Activated CD8-positive, alpha-beta T cell treated with anti-CD3 and anti-CD28 coated beads, Interleukin-2, amount 10 ng/mL, durations not matched to agents 7 days and 5 days (primary cell): ENCODE data around the gene SEMA3A. TPM values are rescaled to one million over a fixed set of nuclear protein-coding genes. Genes with fewer than 3 reads are reported as not detected.

Experiments
- ATAC-seq: fragments of 150-1000 bp; cut with Tn5 transposase; one replicate; pipeline ENCODE4 v1.10.0; 2021; ENCODE audit warnings: moderate library complexity
- CTCF ChIA-PET: fragments of 350-600 bp; sonication (Branson Sonifier 250); formaldehyde crosslinking; loops from one replicate; lab custom pipeline; 2021; ENCODE audit warnings: antibody characterized with exemption; lab: Charles Lee
- POLR2A ChIA-PET: fragments of 350-600 bp; sonication (Branson Sonifier 250); formaldehyde crosslinking; loops from one replicate; lab custom pipeline; 2021; ENCODE audit warnings: antibody characterized with exemption; lab: Charles Lee
- DNase-seq: peaks from one replicate; pipeline ENCODE4 v3.0.0-alpha.2; 2020
- H3K27ac Mint-ChIP-seq: one replicate; pipeline ENCODE4 v1.8.0; 2021; ENCODE audit warnings: mild to moderate bottlenecking, mixed read lengths
- H3K27me3 Mint-ChIP-seq: one replicate; pipeline ENCODE4 v1.8.0; 2021; ENCODE audit warnings: low read depth, mixed read lengths
- H3K36me3 Mint-ChIP-seq: one replicate; pipeline ENCODE4 v1.8.0; 2021; ENCODE audit warnings: low read depth, mixed read lengths
- H3K4me1 Mint-ChIP-seq: one replicate; pipeline ENCODE4 v1.8.0; 2021; ENCODE audit warnings: low read depth, mixed read lengths
- H3K4me3 Mint-ChIP-seq: one replicate; pipeline ENCODE4 v1.8.0; 2021; ENCODE audit warnings: mild to moderate bottlenecking, mixed read lengths
- H3K9me3 Mint-ChIP-seq: one replicate; pipeline ENCODE4 v1.8.0; 2022; ENCODE audit warnings: mixed read lengths; ENCODE audit not compliant: insufficient read depth
- total RNA-seq, 2 experiments: library from RNA; stranded (reverse); gene quantifications; one replicate each; pipeline ENCODE4 v1.2.3, GENCODE V29; 2021

Gene SEMA3A
- total RNA-seq, 2 experiments from 2014 or later: 1.9 to 2.0 TPM

DNA sequence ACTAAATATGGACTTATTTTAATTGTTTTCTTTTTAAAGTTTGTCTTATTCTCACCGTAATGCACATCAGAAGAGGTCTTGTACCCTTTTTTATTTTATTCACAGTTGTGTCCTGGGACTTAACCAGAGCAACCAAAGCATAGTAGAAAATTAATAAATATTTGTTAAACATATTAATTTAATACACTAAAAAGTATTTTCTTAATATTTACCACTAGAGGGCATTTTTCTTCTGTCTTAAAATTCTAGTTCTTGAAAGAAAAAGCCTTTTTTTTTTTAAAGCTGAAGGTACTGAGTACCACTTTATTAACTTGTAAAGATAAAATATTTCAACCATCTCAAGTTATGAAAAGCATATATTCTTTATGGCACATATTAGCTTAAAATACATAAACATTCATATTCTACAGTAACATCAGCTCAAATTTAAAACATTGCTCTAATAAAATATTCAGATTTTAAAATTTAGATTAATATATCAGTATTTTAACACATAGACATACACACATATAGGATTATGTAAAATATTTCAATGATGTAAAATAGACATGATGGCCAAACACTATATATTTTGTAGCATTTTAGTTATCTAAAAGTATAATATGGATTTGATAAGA, 260.4 kb downstream of the SEMA3A start:
- Mint-ChIP-seq H3K27me3 (no peaks in the 10 kb centered on the region), H3K4me3 (no peak overlapping the region), H3K9me3 (no peaks in the 10 kb centered on the region), H3K36me3 (no peaks in the 10 kb centered on the region), H3K27ac (no peak overlapping the region), H3K4me1 (no peaks in the 10 kb centered on the region)
- no peak for ATAC-seq
- ChIA-PET POLR2A (no interaction called here), CTCF (no interaction called here)
- DNase-seq: no peak

DNA sequence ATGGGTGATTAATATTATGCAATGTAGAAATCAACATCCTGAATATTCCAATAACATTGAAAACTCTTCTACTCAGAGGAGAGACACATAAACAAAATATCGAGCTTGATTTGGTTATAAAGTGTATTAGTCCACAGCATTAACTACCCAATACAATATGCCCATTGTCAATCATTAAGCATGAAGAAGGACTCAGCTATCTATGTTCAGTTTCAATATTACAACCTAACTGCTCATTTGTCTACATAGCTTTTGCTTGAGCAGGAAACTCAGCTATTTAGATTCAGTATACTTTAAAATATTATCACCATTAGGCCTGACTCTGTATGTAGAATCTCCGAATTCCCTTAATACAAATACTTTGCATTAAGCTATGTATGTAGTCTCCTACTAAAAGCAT, 262.6 kb downstream of the SEMA3A start:
- H3K4me1 Mint-ChIP-seq: no peaks in the 10 kb centered on the region
- H3K27ac Mint-ChIP-seq: no peak overlapping the region
- H3K9me3 Mint-ChIP-seq: no peaks in the 10 kb centered on the region
- H3K4me3 Mint-ChIP-seq: no peak overlapping the region
- DNase-seq (no peak), ATAC-seq (no peak)
- ChIA-PET POLR2A (no interaction called here), CTCF (no interaction called here)
- H3K27me3 Mint-ChIP-seq: no peaks in the 10 kb centered on the region
- no peaks in the 10 kb centered on the region for H3K36me3 Mint-ChIP-seq

DNA sequence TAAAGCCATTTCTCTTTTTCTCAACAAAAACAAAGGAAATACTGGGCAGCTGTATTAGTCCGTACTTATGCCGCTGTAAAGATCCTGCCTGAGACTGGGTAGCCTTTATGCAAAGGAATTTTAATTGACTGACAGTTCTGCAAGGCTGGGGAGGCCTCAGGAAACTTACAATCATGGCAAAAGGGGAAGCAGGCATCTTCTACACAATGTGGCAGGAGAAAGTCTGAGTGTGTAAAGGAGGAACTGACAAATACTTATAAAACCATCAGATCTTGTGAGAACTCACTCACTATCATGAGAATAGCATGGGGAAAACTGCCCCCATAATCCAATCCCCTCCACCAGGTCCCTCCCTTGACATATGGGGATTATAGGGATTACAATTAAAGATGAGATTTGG, 264.3 kb downstream of the SEMA3A start:
- no peak overlapping the region for H3K27ac Mint-ChIP-seq
- POLR2A ChIA-PET: no interaction called here

DNA sequence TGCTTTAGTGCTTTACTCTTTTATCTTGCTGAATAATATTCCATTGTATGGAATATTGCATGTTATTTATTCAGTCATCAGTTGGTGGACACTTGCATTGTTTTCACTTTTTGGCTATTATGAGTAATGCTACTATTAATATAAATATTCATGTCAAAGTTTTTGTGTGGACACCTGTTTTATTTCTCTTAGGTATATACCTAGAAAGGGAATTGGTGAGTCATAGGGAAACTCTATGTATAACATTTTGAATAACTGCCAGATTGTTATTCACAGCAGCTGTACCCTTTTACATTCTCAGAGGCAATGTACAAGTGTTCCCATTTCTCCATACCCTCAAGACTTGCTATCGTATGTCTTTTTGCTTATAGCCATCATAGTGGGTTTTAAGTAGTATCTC, 268.7 kb downstream of the SEMA3A start:
- Mint-ChIP-seq H3K27me3 (no peaks in the 10 kb centered on the region), H3K4me1 (no peaks in the 10 kb centered on the region), H3K9me3 (no peaks in the 10 kb centered on the region), H3K4me3 (no peak overlapping the region), H3K36me3 (no peaks in the 10 kb centered on the region), H3K27ac (no peak overlapping the region)
- POLR2A ChIA-PET: no interaction called here
- CTCF ChIA-PET: no interaction called here
- ATAC-seq (no peak), DNase-seq (no peak)

More for the DNA sequence above, 264.3 kb downstream of the SEMA3A start:
- CTCF ChIA-PET: no interaction called here
- no peaks in the 10 kb centered on the region for H3K36me3 Mint-ChIP-seq
- no peak overlapping the region for H3K4me3 Mint-ChIP-seq
- ATAC-seq: no peak
- H3K4me1 Mint-ChIP-seq: no peaks in the 10 kb centered on the region
- no peak for DNase-seq
- no peaks in the 10 kb centered on the region for H3K27me3 Mint-ChIP-seq
- no peaks in the 10 kb centered on the region for H3K9me3 Mint-ChIP-seq

DNA sequence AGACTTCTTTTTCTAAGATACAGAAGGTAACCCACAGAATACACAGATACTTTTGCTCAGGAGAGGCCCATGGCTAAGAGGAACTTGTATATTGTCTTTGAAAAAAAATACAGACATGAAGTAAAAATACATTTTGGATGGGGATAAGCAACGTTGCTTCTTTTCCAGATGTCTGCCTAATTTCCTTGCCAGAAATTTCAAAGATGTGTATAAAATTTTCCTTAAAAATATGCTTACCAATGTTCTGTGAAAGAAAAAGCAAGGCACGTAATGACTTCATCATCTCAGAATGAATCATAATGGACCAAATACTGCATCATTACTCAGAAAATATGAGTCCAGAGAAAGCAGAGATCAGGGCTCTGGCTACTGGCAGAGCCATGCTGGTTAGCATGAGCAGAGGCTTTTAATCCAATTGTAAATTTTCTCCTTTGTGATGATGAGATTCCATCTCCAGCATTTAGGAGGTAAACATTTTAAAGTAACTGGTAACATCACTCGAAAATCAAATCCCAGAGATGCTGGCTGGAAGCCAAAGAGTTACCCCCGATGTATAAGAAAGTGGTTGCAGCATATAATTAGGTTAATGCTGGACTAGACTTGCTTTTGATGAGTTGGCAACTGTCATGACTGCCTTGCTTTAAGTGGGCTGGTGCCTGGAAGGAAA, 272.5 kb downstream of the SEMA3A start:
- no peak overlapping the region for H3K27ac Mint-ChIP-seq
- H3K4me1 Mint-ChIP-seq: no peaks in the 10 kb centered on the region
- DNase-seq: no peak
- no peaks in the 10 kb centered on the region for H3K27me3 Mint-ChIP-seq
- H3K4me3 Mint-ChIP-seq: no peak overlapping the region
- ATAC-seq: no peak
- ChIA-PET POLR2A (no interaction called here), CTCF (no interaction called here)
- no peaks in the 10 kb centered on the region for H3K36me3 Mint-ChIP-seq
- H3K9me3 Mint-ChIP-seq: no peaks in the 10 kb centered on the region

DNA sequence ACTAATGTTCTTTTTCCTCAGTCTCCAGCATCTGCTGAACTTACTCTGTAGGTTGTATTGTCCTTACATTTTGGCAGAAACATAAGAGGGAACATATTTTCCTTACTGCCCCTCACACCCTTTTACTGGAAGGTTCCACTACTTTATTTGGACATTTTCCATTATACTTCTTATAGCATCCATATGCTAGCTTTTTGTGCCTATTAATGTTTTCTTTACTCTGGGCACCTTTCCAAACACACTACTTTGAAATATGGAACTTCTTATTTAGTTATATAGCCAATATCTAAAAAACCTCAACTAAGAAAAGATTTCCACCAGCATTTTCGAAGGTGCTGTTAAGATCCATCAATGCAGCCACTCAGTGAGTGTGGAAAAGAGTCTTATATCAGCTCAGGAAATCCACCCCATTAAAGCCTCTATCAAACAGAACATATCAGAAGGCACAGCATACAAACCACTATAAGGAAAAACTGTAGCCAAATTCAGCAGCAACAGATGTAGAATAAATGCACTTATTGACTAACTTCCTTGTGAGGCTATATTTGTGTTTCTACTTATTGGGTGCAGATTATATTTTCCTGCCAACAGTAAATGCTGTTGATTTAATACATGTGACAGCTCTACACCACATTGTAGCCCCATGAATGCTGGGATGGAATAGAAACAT, 273.2 kb downstream of the SEMA3A start:
- Mint-ChIP-seq H3K27ac (no peak overlapping the region), H3K4me3 (no peak overlapping the region), H3K27me3 (no peaks in the 10 kb centered on the region), H3K4me1 (no peaks in the 10 kb centered on the region), H3K36me3 (no peaks in the 10 kb centered on the region), H3K9me3 (no peaks in the 10 kb centered on the region)
- CTCF ChIA-PET: interaction anchor here (1.2 kb wide), 1 partner anchor 15 kb away, joined by 3 read pairs; no protein-coding TSS in a partner anchor
- ATAC-seq (no peak), DNase-seq (no peak)
- POLR2A ChIA-PET: no interaction called here

DNA sequence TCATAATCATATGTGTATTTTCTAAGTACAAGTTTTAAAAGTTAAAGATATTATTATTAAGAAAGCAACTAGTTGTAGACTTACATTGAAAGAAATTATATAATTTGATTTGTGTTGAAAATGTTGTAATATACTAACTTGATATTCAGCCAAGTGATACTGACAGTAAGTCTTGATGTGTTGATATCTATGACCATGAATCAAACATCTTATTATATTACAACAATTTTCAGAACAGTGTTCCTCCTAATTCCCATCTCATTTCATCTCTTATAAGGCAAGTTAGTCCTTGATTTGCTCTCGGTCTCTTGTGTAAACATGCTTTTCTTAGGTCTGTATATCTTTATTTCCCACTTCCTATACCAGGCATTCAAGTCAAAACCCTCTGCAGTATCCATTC, 276.4 kb downstream of the SEMA3A start:
- Mint-ChIP-seq H3K9me3 (no peaks in the 10 kb centered on the region), H3K36me3 (no peaks in the 10 kb centered on the region), H3K27ac (no peak overlapping the region), H3K4me3 (no peak overlapping the region), H3K27me3 (no peaks in the 10 kb centered on the region), H3K4me1 (no peaks in the 10 kb centered on the region)
- ChIA-PET CTCF (no interaction called here), POLR2A (no interaction called here)
- ATAC-seq: no peak
- no peak for DNase-seq

DNA sequence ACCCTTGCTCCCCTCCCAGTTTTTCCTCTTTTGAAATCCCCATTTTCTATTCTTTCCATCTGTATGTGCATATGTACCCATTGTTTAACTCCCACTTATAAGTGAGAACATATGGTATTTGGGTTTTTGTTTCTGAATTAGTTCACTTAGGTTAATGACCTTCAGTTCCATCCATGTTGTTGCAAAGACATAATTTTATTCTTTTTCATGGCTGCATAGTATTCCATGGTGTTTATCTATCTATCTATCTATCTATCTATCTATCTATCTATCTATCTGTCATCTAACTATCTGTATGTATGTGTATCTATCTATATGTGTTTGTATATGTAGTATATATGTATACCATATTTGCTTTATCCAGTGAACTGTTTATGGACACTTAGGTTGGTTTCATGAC, 281.4 kb downstream of the SEMA3A start:
- POLR2A ChIA-PET: no interaction called here
- Mint-ChIP-seq H3K36me3 (no peaks in the 10 kb centered on the region), H3K9me3 (no peaks in the 10 kb centered on the region), H3K27me3 (no peaks in the 10 kb centered on the region), H3K4me1 (no peaks in the 10 kb centered on the region), H3K27ac (no peak overlapping the region), H3K4me3 (no peak overlapping the region)
- ATAC-seq: no peak
- CTCF ChIA-PET: no interaction called here
- no peak for DNase-seq

DNA sequence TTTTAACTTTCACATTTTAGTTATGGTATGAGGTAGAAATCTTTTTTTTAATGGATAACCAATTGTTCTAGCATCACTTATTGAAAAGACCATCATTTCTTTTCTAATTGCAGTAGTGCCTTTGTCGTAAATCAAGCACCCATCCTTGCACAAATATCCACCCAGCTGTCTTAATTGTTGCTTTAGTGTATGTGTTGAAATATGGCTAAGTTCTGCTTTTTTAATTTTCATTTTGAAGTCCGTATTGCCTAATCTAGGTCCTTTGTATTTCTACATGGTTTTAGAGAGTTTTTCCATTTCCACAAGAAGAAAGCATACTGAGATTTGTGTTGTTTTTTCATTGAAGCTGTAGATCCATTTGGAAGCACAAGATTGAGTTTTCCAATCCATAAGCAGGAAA, 286.1 kb downstream of the SEMA3A start:
- DNase-seq (no peak), ATAC-seq (no peak)
- no peaks in the 10 kb centered on the region for H3K9me3 Mint-ChIP-seq
- H3K36me3 Mint-ChIP-seq: no peaks in the 10 kb centered on the region
- no peak overlapping the region for H3K27ac Mint-ChIP-seq
- H3K4me1 Mint-ChIP-seq: no peaks in the 10 kb centered on the region
- ChIA-PET CTCF (no interaction called here), POLR2A (no interaction called here)
- H3K27me3 Mint-ChIP-seq: no peaks in the 10 kb centered on the region
- no peak overlapping the region for H3K4me3 Mint-ChIP-seq
